Kidney tubule cell (primary cell): ENCODE data around the gene SULT1A2.
A peak's percentile ranks its signal among the peaks of the same experiment; 100 is the strongest.
"Not testable (repeated sequence)": the region's sequence is repeated elsewhere in the genome, so short reads cannot be mapped to it uniquely, and the experiment has no call there.

Experiments used
- DNase-seq: peaks from one replicate; pipeline ENCODE4 v3.0.0-alpha.2; 2018; ENCODE audit warnings: low spot score

Gene SULT1A2

GRCh38 chr16:28609631-28610594 is 13.1 kb upstream of the SULT1A2 start, which contains the start of gene SULT1A1:
Gene SULT1A1, minus strand, starts transcription at chr16:28610044. Its CDS starts 1,189 bp downstream, at chr16:28608855.
- peak; percentile 49 for DNase-seq

GRCh38 chr16:28608867-28609596 is 12.2 kb upstream of the SULT1A2 start:
- DNase-seq: not testable (repeated sequence)

- not testable (repeated sequence) for DNase-seq
These were observed 11.6 kb upstream of the SULT1A2 start for GRCh38 chr16:28608496-28608808.

GRCh38 chr16:28607681-28608495 is 11.0 kb upstream of the SULT1A2 start:
- DNase-seq: not testable (repeated sequence)

GRCh38 chr16:28607116-28607623 is 10.3 kb upstream of the SULT1A2 start:
- DNase-seq: no peak

- DNase-seq: no peak
These were observed 9.7 kb upstream of the SULT1A2 start for GRCh38 chr16:28606291-28607115.

- DNase-seq: no peak
These were observed 7.3 kb upstream of the SULT1A2 start for GRCh38 chr16:28604186-28604565.

GRCh38 chr16:28603381-28604185 is 6.7 kb upstream of the SULT1A2 start:
- DNase-seq: no peak

GRCh38 chr16:28602529-28602928 is 5.7 kb upstream of the SULT1A2 start:
- peak; percentile 52 for DNase-seq

- DNase-seq: not testable (repeated sequence)
These were observed 5.2 kb upstream of the SULT1A2 start for GRCh38 chr16:28602062-28602461.

- DNase-seq: not testable (repeated sequence)
These were observed 4.7 kb upstream of the SULT1A2 start for GRCh38 chr16:28601589-28601988.

- DNase-seq: not testable (repeated sequence)
These were observed 4.1 kb upstream of the SULT1A2 start for GRCh38 chr16:28600965-28601364.

- not testable (repeated sequence) for DNase-seq
These were observed 2.8 kb upstream of the SULT1A2 start for GRCh38 chr16:28599377-28600285.

- DNase-seq: no peak
These were observed 927 bp upstream of the SULT1A2 start for GRCh38 chr16:28597692-28598261.

- DNase-seq: no peak
These were observed 677 bp downstream of the SULT1A2 start for GRCh38 chr16:28596115-28596630.

- not testable (repeated sequence) for DNase-seq
These were observed 1.4 kb downstream of the SULT1A2 start for GRCh38 chr16:28595451-28595850.

GRCh38 chr16:28592979-28593553 is 3.8 kb downstream of the SULT1A2 start:
- no peak for DNase-seq

- DNase-seq: no peak
These were observed 4.3 kb downstream of the SULT1A2 start for GRCh38 chr16:28592511-28592910.
